ENCODE results near the gene GALNT2.
A peak's percentile ranks its signal among the peaks of the same experiment; 100 is the strongest.

The GALNT2 gene

DNA sequence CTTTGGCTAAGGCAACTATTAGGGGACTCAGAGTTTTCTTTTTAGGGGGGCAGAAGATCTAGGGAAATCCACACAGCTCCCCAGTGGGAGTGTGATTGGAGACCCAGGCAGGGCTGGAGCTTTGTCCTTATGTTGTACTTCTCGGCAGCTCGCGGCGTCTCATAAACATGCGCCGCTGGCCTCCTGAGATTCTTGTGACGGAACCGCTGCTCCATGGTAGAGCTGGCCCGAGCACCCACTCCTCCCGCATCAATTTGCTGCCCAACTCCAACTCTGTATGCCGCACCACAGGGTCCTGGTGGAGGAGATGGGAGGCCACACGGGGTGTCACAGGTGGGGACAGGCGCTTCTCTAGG, 143.9 kb downstream of the GALNT2 start:
- H3K27ac ChIP-seq = no peak overlapping the region
- no peak for TF ChIP-seq CTCF (conservative IDR thresholded peaks at IDR 0.05)

GRCh38 chr1:230211436-230212145, 144.6 kb downstream of the GALNT2 start:
- no peak for TF ChIP-seq CTCF (conservative IDR thresholded peaks at IDR 0.05)
- no peak overlapping the region for H3K27ac ChIP-seq

DNA sequence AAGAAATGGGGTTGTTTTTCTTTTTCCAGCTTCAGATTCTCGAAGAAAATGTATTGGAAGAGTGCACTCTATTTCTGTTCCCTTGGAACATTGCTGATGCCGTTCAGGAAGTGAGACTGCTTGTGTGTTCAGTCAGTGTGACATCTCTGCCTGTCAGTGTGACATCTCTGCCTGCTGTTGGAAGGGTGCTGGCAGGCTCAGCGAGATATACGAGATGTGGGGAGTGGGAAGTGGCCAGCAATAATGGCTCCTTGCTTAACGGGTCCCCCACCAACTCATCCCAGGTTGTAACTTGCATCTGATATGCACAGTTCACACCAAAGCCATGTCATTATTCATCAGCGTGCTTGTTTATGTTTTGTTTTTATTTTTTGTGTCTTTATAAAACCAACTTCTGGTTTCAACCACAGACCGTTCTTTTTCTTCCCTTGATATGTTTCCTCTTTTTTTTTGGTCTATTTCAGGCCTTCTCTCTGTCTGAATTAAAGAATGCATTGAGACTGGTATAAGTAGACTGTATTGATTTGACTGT, 145.4 kb downstream of the GALNT2 start:
- no peak overlapping the region for H3K27ac ChIP-seq
- TF ChIP-seq CTCF (conservative IDR thresholded peaks at IDR 0.05) = no peak

DNA sequence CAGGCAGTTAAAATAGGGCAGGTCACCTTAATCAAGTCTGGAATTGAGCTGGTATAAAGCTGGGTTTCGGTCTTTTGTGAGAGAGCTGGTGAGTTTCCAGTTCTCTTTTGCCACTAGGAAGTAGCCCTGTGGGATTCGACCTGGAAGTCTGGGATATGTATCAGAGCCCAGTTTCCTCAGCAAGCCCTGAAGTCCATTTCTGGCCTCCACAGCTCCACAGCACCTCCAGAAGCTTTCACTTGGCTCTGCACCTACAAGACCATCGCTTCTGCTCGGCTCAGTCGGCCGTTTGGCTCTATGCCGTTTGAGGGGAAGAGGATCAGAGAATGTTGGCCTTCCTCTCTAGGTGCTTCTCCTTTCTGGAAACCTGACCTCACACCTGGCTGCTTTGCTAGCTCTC, 148.0 kb downstream of the GALNT2 start:
- peak overlapping the region; percentile 69 for H3K27ac ChIP-seq
- TF ChIP-seq CTCF (conservative IDR thresholded peaks at IDR 0.05) = peak; percentile 59

- H3K27ac ChIP-seq = peak overlapping the region; percentile 69
- TF ChIP-seq CTCF (conservative IDR thresholded peaks at IDR 0.05) = no peak
Observed at GRCh38 chr1:230215529-230215928, 148.5 kb downstream of the GALNT2 start.

- no peak for TF ChIP-seq CTCF (conservative IDR thresholded peaks at IDR 0.05)
- H3K27ac ChIP-seq = no peak overlapping the region
Observed at GRCh38 chr1:230216896-230217295, 149.9 kb downstream of the GALNT2 start.

DNA sequence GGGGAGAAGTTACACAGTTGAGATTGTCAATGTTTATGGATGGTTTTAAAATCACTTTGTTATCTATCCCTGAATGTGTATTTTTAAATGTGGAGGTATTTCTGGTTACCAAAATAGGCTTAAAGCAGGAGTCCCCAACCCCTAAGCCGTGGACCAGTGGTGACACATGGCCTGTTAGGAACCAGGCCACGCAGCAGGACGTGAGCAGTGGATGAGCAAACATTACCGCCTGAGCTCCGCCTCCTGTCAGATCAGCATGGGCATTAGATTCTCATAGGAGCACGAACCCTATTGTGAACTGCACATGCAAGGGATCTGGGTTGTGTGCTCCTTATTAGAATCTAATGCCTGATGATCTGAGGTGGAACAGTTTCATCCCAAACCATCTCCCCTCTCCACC, 151.6 kb downstream of the GALNT2 start:
- no peak overlapping the region for H3K27ac ChIP-seq
- TF ChIP-seq CTCF (conservative IDR thresholded peaks at IDR 0.05) = no peak
